Tibial artery (tissue), 4 donors: Measurements from ENCODE around the gene ZBTB20.

ENCODE experiments used
- DNase-seq, 2 donors: peaks; one replicate each; pipeline ENCODE4 v3.0.0-alpha.2; 2019
- H3K27ac ChIP-seq, 2 donors: fragments of 200-600 bp; sonication (generic) in 1 of 2; 1 replicate in 1 of 2; 2 replicates in 1 of 2; pipeline ENCODE4 v1.5.1; 2018 to 2019; ENCODE audit warnings: mild to moderate bottlenecking in 1 of 2
- H3K27me3 ChIP-seq, 2 donors: fragments of 200-600 bp; sonication (generic) in 1 of 2; one replicate each; pipeline versions ENCODE4 v1.5.1 to v1.6.0; 2016 to 2019
- H3K36me3 ChIP-seq, 3 donors: fragments of 200-600 bp; sonication (generic) in 2 of 3; one replicate each; pipeline ENCODE4 v1.5.1; 2016 to 2019; ENCODE audit warnings: mild to moderate bottlenecking in 2 of 3
- H3K4me1 ChIP-seq, 4 donors: fragments of 200-600 bp; sonication (generic) in 2 of 4; 1 replicate in 3 of 4; 2 replicates in 1 of 4; pipeline ENCODE4 v1.5.1; 2016 to 2019
- H3K4me3 ChIP-seq, 2 donors: fragments of 200-600 bp; sonication (generic) in 1 of 2; 1 replicate in 1 of 2; 2 replicates in 1 of 2; pipeline ENCODE4 v1.5.1; 2018 to 2019; ENCODE audit warnings: mild to moderate bottlenecking in 2 of 2
- H3K9me3 ChIP-seq, 3 donors: fragments of 200-600 bp; sonication (generic) in 1 of 3; one replicate each; pipeline ENCODE4 v1.5.1; 2016 to 2019
- CTCF ChIP-seq, 2 experiments: fragments of 200-600 bp in 1 of 2; fragments of 450-650 bp in 1 of 2; IDR thresholded peaks; one replicate each; pipeline ENCODE4 v1.5.1; 2017 to 2019; ENCODE audit warnings: antibody characterized with exemption in 2 of 2, mild to moderate bottlenecking in 1 of 2, moderate library complexity in 1 of 2
- intact Hi-C: fragments of 100-400 bp; cut with DNase I; formaldehyde crosslinking; loops from one replicate; pipeline ENCODE4 v1.15.0; 2023; ENCODE audit warnings: low total_unique reads

Gene ZBTB20

GRCh38 chr3:114700637-114701234, 446.4 kb downstream of the ZBTB20 start:
- Histone ChIP-seq H3K27ac (no peak overlapping the region), H3K36me3 (no peaks in the 10 kb centered on the region), H3K4me1 (no peaks in the 10 kb centered on the region), H3K4me3 (no peak overlapping the region), H3K9me3 (no peaks in the 10 kb centered on the region), H3K27me3 (no peaks in the 10 kb centered on the region)
- TF ChIP-seq CTCF (IDR thresholded peaks at IDR 0.05): no peak
- intact Hi-C loops: no loop called here
- no peak for DNase-seq

- no peak for DNase-seq
- intact Hi-C loops: no loop called here
- Histone ChIP-seq H3K27me3 (no peaks in the 10 kb centered on the region), H3K27ac (no peak overlapping the region), H3K36me3 (no peaks in the 10 kb centered on the region), H3K4me3 (no peak overlapping the region), H3K9me3 (no peaks in the 10 kb centered on the region), H3K4me1 (no peaks in the 10 kb centered on the region)
- TF ChIP-seq CTCF (IDR thresholded peaks at IDR 0.05): no peak
These were observed 448.7 kb downstream of the ZBTB20 start for GRCh38 chr3:114698146-114699105.

GRCh38 chr3:114697401-114697800, 449.7 kb downstream of the ZBTB20 start:
- Histone ChIP-seq H3K4me3 (no peak overlapping the region), H3K36me3 (no peaks in the 10 kb centered on the region), H3K9me3 (no peaks in the 10 kb centered on the region), H3K4me1 (no peaks in the 10 kb centered on the region), H3K27me3 (no peaks in the 10 kb centered on the region), H3K27ac (no peak overlapping the region)
- no peak for DNase-seq
- no peak for TF ChIP-seq CTCF (IDR thresholded peaks at IDR 0.05)
- intact Hi-C loops: no loop called here

- intact Hi-C loops: no loop called here
- no peaks in the 10 kb centered on the region for H3K9me3 ChIP-seq
- no peak overlapping the region for H3K27ac ChIP-seq
- DNase-seq: no peak
- no peak for TF ChIP-seq CTCF (IDR thresholded peaks at IDR 0.05)
- no peaks in the 10 kb centered on the region for H3K4me1 ChIP-seq
- no peaks in the 10 kb centered on the region for H3K27me3 ChIP-seq
- no peak overlapping the region for H3K4me3 ChIP-seq
- no peaks in the 10 kb centered on the region for H3K36me3 ChIP-seq
These were observed 452.8 kb downstream of the ZBTB20 start for GRCh38 chr3:114694251-114694650.

GRCh38 chr3:114691871-114692270, 455.2 kb downstream of the ZBTB20 start:
- H3K36me3 ChIP-seq: no peaks in the 10 kb centered on the region
- no peaks in the 10 kb centered on the region for H3K4me1 ChIP-seq
- TF ChIP-seq CTCF (IDR thresholded peaks at IDR 0.05): no peak
- H3K4me3 ChIP-seq: no peak overlapping the region
- H3K27ac ChIP-seq: no peak overlapping the region
- DNase-seq: no peak
- no peaks in the 10 kb centered on the region for H3K9me3 ChIP-seq
- intact Hi-C loops: no loop called here
- no peaks in the 10 kb centered on the region for H3K27me3 ChIP-seq
